IPS DF 4.7 (cell line): ENCODE measurements around the gene MAS1.
"Not testable (repeated sequence)": the region's sequence is repeated elsewhere in the genome, so short reads cannot be mapped to it uniquely, and the experiment has no call there.

ENCODE experiments used
- DNase-seq: peaks from one replicate; pipeline ENCODE4 v3.0.0-alpha.2; 2013; ENCODE audit warnings: low spot score; ENCODE audit errors: extremely low read depth

The MAS1 gene

GRCh38 chr6:159916237-159916636, 25.4 kb downstream of the MAS1 start:
- DNase-seq = no peak

- DNase-seq = no peak
Observed at GRCh38 chr6:159916752-159917151, 26.0 kb downstream of the MAS1 start.

GRCh38 chr6:159919011-159919511, 28.3 kb downstream of the MAS1 start:
- no peak for DNase-seq

DNA sequence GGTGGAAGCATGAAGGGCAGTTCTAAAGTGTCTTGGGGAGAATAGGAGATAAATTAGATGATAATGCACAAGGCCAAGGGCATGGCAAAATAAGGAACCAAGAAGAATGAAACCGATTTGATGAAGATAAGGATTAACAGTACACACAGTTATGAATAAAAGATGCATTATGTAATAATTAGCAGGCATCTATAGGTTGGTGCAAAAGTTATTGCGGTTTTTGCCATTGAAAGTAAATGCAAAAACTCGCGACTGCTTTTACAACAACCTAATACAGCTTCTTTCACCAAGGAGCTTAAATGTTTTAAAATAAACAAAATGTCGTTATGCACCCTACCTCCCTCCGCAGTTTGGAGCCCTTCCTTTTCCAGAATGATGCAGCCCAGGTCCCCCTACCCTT, 29.0 kb downstream of the MAS1 start:
- DNase-seq = no peak

DNA sequence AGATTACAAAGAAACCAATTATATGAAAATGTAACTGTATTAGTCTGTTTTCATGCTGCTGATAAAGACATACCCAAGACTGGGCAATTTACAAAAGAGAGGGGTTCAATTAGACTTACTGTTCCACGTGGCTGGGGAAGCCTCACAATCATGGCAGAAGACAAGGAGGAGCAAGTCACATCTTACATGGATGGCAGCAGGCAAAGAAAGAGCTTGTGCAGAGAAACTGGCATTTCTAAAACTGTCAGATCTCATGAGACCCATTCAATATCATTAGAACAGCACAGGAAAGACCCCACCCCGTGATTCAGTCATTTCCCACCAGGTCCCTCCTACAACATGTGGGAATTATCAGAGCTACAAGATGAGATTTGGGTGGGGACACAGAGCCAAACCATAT, 33.4 kb downstream of the MAS1 start:
- not testable (repeated sequence) for DNase-seq

GRCh38 chr6:159926542-159927203, 35.9 kb downstream of the MAS1 start:
- DNase-seq = no peak

- DNase-seq = no peak
Observed at GRCh38 chr6:159929819-159930218, 39.0 kb downstream of the MAS1 start.

DNA sequence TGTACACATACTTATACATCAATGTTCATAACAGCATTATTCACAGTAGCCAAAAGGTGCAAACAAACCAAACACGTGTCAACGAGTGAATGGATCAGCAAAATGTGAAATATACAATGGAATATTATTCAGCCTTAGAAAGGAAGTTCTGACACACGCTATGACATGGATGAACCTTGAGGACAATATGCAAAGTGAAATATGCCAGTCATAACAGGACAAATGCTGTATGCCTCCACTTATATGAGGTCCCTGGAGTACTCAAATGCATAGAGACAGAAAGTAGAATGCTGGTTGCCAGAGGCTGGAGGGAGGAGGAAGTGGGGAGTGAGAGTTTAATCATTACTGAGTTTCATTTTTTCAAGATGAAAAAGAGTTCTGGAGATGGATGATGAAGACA, 40.3 kb downstream of the MAS1 start:
- DNase-seq = no peak

DNA sequence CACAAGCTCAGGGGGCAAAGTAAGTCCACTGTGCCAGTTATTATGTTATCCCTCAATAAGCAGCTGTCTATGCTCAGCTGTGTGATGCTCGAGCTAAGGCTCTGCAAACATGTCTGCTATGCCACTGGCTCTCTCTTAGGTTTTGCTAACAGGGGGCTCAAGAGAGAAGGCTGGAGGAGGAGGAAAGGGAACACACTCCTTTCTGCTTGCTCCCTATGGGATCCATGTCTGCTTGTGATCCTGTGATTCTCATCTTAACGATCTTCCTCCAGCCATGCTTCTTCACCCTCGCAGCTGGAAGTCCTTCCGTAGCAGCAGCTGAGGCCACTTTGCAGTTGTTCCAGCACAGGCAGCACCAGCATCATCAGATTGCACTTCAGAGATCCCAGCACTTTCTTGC, 41.1 kb downstream of the MAS1 start:
- no peak for DNase-seq

DNA sequence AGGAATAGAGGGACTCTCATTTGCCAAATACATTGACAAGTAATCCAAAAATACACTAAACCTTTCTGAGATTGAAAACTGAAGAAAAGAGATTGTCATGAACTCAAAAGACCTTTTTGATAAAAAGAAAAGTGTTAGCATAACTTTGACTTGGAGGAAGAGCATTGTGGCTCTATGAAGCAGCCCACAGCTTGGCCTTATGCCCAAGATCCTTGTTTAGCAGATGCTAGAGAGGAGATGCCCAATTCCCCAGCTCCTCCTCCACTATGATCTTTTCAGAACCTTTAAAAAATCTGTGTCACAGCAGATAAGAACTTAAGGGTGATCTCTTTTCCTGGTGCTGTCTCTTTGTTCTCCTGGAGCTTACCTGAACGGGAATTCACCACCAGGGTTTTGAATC, 42.3 kb downstream of the MAS1 start:
- DNase-seq = no peak

- no peak for DNase-seq
Observed at GRCh38 chr6:159934181-159934580, 43.4 kb downstream of the MAS1 start.

DNA sequence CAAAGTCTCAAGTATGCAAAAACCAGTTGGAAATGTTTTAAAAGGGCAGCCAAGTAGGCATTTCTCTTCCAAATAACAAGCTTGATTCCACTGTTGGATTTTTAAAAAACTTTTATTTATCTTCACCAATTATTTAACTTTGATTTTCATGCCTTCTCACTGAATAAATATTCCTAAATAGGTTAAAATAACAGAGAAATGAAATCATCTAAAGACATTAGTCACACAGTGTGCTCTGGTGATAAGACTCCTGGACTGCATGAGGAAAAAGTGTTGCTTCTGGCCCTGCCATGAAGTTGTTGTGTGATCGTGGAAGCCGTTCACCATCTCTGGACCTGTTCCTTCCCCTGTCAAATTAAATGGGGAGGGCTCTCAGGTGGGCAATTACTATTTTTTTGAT, 44.3 kb downstream of the MAS1 start:
- no peak for DNase-seq

GRCh38 chr6:159935633-159936032, 44.8 kb downstream of the MAS1 start:
- DNase-seq = no peak

- no peak for DNase-seq
Observed at GRCh38 chr6:159939591-159940016, 48.8 kb downstream of the MAS1 start.
